ENCODE measurements around the gene NARF.
"Not testable (repeated sequence)": the region's sequence is repeated elsewhere in the genome, so short reads cannot be mapped to it uniquely, and the experiment has no call there.

Gene NARF

DNA sequence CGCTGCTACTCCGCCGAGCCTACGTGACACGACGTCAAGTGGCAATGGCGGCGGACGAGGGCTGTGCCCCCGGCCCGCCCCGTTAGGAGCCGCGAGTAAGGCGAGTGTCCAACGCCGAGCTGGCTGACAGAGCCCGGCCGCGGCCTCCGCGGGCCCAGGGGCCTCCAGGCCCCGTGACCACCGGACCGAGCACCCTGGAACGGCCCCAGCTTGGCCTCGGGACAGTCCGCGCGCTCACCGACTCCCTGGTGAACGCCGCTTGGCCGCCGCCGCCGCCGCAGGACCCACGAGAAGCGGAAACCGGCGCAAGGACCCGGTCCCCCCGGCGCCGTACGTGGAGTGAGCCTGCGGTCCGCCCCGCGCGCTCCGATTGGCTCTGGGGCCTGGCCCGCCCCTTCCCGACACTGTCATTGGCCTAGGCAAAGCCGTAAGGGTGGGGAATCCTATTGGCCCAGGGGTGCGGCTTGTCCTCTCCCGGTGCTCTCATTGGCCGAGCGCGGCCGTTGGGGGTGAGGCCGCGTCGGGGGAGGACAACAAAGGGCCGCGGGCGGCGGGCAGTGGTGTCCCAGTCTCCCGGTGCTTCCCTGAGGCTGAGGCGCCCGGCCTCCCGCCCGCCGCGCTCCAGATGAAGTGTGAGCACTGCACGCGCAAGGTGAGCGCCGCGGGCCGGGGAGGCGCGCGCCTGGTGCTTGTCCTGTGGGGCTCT is at the start of gene NARF:
NARF (plus strand) TSS at position 563 of the 706 bp plus-strand sequence; CDS start at position 626, 63 bp downstream.
- peak; percentile 97 for DNase-seq

DNA sequence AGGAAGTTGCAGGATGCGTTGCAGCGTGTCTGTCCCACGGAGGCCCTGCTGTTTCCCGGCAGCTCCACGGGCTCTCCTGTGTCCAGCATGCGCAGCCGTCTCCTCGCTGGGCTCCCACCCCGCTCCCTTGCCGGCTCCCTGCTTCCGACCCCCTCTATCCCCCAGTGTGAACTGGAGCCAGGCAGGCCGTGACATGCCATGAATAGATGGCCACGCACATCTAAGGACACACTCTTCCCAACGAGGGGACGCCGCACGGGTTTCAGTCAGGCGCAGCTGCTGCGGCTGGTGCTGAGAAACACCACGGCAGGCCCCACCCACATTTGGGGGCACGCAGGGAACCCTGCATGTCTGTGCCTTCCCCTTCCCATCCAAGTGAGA is 49.6 kb upstream of the NARF start:
- DNase-seq, result no peak

DNA sequence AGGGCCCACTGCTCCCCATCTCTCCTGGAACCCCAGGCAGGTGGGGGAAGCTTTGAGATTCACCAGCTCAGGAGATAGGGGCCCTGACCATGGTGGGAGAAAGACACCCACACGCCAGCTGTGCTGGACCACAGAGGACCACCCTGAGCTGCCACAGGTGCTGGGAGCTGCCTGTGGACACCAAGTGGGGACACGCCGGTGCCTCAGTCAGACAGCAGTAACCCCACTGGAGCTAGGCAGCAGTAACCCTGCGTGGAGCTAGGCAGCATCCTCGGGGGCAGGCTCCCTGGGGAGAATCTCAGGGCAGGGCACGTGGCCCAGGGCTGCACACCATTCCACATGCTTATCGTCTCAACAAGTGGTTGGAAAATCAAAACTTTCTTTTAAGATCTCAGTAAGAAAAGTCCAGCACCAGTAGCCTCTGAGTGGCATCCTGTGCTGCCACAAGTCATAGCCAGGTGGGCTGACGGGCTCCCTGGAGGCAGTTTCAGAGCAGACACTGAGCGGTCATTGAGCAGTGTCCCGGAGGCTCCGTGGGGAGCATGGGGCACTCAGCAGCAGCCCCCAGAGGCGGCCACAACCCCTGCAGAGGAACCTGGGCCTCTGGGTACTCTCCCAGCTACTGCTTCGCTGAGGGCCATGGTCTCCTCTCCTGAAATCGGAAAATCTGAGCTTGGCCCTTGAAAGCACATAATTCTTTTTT is 48.4 kb upstream of the NARF start:
- DNase-seq, result no peak

DNA sequence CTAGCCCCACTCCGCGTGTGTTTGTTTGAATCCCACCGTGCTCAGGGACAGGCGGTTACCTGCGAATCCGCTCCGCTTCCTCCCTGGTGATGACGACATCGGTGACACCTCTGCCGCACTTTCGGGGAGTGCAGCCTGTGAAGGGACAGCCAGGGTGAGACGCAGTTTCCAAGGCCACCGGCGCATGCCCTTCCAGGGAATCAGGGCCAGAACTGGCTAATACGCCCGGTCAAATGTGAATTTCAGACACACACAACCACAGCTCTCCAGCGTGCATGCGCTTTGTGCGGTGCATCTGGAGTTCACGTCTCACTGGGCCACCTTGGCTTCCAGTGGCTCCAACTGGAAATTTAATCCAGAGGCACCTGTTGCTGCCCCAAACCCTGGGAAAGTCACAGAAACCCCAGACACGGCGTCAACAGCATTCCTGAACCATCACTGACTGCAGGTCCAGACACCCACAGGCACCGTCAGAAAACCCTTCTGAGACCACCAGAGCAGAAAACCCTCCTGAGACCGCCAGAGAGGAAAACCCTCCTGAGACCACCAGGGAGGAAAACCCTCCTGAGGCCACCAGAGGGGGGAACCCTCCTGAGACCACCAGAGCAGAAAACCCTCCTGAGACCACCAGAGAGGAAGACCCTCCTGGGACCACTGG is 47.0 kb upstream of the NARF start:
- no peak for DNase-seq

DNA sequence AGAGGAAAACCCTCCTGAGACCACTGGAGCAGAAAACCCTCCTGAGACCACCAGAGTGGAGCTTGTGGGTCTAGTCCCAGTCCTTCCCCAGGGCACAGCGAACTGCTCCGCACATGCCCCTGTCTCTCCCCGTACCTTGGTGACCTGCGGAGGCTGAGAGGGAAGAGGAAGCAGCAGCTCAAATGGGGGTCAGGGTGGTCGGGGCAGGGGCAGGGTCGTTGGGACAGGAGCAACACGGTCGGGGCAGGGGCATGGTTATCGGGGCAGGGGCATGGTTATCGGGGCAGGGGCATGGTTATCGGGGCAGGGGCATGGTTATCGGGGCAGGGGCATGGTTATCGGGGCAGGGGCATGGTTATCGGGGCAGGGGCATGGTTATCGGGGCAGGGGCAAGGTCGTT is 46.5 kb upstream of the NARF start:
- DNase-seq, result not testable (repeated sequence)

DNA sequence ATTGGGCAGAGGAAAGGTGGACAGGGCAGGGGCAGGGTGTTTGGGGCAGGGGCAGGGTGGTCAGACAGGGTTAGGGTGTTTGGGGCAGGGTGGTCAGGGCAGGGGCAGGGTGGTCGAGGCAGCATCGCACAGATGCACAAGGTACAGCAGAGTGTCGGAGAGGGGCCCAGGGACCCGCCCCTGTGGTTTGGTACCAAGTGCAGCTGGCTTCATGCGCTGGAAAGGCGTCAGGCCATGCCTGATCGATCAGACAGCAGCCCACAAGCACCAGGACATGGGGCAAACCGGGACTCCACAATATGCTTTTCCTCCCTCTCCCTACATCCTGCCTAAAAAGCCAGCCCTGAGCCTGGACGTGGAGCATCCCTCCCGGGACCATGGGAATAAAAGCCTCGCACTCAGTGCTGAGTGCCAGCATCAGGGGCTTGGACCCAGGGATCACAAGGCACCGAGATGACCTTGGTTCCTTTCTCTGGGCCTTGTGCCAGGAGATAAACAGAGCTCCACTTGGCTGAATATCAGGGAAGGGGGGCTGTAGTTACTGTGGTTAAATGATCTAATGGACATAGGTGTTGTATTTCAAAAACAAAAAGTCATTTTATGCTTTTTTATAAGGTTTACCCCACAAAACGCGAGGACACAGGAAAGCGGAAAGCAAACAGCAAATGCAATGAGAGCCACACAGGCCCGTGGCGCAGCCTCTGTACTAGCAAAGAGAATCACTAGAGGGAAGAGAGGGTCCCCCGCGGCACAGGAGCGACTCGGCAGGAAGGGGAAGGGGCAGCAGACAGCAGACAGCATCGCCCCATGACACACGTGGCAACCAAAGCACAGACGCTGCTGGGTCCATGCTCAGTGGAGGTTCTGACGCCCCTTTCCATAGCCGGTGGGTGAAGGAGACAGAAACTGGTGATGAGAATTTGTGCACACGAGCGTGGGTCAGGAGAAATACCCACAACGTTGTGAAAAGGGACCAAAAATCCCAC is 45.7 kb upstream of the NARF start:
- DNase-seq, result no peak

DNA sequence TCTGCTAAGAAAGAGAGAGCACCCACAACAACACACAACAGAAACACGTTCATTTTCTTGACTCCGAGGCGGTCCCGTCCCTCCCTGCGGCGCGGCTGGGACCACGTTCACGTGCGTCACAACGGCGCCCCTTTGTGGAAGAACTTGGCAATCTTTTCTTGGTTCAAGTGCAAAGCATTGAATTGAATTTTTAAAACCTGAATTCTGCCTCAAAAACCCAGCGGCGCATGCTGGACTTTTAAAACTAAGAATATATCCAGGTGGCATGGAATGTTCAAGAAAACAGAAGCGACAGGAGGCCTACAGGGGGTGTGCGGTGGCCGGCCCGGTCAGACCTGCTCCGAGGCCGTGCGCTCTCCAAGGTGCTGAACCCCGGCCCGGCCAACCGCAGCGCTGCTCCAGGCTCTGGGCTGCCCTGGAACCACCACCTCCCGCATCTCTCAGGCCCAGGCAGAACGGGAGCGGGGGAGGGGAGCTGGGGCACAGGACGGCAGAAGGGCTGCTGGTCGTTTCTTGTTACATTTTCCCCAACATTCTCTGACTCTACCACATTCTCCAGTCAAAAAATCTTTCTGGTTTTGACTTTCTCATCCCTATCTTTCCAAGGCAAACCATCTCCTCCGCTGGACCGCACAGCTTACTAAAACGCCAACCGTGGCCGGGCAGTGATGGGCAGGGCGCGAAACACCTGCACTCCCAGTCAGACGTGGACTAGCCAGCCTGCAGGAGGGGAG is 43.8 kb upstream of the NARF start:
- peak; percentile 76 for DNase-seq

DNA sequence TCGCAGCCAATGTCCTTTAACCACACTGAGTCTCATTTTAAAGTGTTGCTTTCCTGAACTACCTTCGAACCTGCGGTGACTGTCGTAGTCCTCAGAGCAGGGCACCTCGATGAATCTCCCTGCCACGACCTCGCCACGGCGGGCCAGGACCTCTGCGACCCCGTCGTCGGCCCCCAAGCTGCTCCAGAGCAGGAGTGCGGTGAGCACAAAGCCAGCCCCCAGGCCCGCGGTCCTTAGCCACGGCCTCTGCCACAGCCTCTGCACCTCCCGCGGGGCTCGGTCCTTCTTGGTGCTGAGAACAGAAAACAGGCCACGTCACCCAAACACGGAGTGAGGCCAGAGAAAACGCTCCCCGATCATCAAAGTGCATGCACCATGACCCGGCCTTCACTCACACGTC is 43.2 kb upstream of the NARF start:
- DNase-seq, result no peak

DNA sequence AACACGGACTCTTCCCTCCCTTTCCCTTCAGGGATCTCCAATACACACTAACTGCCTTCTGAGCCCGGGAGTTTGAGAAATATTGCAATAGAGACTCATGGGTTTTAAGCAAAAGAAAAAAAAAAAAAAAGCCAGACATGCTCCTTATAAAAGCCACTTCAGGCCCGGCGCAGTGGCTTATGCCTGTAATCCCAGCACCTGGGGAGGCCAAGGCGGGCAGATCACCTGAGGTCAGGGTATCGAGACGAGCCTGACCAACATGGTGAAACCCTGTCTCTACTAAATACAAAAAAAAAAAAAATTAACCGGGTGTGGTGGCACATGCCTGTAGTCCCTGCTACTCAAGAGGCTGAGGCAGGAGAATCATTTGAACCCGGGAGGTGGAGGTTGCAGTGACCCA is 42.8 kb upstream of the NARF start:
- DNase-seq, result no peak

DNA sequence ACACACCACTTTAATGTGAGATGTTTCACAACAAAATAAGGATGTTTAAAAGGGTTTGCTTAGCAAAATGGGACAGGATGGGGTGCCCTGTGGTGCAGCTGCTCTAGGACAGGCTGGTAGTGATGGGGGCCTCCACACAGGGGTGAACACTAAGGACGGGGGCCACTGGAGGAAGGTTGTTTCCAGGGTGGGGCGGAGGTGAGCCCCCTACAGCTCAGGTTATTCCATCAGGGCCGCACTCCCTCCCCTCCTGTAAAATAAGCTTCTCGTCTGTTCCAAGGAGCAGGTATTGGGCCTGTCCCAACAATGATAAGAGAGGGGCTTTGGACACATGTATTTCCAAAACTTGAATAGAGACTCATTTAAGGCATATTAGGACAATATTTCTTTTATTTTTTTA is 42.3 kb upstream of the NARF start:
- DNase-seq, result no peak

DNA sequence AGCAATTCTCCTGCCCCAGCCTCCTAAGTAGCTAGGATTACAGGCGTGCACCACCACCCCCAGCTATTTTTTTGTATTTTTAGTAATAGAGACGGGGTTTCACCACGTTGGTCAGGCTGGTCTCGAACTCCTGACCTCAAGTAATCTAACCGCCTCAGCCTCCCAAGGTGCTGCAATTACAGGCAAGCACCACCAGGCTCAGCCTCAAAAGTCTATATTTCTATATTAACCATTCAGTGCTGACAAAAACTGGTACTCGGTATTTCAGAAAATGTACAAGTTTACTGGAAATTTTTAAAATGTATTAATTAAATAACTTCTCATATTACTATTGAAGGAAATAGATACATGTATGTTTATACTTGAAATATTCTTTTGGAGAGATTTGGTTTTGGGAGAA is 41.8 kb upstream of the NARF start:
- DNase-seq, result no peak

DNA sequence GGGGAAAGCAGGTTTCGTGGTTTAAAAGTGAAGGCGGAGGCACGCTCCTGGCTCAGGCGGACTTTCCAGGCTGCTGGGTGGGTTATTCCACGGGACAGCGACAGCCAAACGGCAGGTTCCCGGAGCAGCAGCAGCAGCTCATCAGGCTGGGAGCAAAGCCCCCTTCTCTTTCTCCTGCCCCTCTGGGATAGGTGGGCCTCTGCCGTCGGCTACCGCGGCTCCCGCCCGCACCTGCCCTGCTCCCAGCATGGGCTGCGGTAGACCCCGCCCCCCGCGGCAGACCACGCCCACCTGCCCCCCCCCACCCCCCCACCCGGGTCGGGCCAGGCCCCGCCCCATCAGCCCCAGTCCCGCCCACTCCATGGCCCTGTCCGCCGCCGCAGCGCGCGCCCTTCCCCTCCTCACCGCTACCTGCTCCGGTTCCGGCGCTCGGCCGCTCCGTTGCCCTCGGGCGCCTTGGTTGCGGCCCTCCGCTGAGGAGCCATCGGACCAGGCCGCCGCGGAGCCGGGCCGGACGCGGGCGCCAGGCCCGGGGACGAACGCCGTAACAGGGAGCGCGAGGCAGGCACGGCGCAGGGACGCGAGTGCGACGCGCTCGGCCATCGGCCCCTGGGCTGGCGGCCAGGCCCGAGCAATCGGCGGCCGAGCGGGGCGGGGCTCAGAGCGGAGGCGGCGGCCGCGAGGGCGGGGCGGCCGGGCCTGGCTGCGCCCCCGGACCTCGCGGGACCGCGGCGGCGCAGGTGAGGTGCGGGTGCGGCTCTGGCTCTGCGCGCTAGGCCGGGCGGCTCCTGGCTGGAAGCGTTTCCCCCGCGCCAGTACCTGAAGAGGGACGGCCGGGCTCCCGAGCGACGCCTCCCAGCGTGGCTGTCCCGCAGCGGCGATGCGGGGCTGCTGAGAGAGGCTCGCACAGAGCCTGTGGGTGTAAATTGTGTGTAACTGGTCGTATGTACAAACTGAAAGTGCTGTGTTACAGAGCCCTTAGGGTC is 40.2 kb upstream of the NARF start, which contains the start of the genes HEXD and OGFOD3:
HEXD (plus strand) TSS at position 347 of the 986 bp plus-strand sequence. CDS start 1,453 bp downstream, outside the sequence.
OGFOD3 (minus strand) TSS at position 586 of the 986 bp plus-strand sequence; CDS start at position 485, 101 bp downstream.
- DNase-seq, result peak; percentile 87

DNA sequence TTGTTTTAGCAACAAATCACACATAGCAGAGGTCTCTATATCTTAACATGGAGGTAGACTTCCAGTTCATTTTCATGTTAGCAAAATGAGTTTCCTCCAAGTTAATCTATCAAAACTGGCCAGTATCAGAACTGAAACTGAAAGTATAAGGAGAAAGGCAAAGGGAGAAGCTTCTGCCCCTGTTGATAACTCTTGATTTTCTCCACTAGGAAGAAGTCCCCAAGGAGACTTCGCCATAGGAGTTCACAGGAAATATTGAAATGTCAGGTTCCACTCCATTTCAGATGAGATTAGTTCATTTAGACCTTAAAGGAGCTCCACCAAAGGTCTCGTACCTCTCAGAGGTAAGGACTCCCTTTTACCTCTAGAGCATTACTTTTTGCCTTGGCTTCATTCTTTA is 39.0 kb upstream of the NARF start:
- peak; percentile 32 for DNase-seq

DNA sequence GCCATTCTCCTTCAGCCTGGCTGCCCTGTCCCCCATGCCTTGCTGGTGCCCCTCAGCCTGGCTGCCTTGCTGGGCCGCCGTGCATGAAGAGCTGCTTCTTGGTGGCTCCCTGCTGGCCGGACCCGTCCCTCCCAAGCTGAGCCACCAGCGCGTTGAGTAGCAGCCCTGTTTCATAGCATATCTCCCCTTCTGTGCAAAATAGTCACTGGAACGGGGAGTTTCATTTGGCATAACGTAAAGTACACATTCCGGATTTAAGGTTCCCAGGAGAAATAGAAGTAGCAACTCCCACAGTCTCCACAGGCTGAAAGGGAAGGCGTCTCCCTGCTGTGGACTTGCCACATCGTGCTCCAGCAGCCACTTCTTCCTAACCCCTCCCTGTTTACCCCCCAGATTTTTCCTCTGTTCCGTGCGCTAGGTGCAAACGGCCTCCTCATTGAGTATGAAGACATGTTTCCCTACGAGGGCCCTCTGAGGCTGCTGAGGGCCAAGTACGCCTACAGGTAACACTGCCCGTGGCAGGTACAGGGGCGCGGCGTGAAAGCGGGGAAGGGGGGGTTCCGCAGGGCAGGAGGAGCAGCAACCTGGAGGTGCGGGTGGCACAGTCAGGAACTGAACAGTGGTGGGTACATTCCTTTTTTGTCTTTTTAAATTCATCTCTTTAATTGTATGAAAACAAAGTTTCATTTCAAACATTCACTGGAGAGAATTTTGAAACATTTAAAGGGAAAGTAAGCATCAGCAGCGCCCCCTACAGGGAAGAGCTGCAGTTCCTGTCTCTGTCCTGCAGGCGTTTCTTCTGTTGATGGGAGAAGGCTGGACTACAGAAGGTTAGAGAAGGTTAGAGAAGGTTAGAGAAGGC is 34.3 kb upstream of the NARF start:
- peak; percentile 64 for DNase-seq

DNA sequence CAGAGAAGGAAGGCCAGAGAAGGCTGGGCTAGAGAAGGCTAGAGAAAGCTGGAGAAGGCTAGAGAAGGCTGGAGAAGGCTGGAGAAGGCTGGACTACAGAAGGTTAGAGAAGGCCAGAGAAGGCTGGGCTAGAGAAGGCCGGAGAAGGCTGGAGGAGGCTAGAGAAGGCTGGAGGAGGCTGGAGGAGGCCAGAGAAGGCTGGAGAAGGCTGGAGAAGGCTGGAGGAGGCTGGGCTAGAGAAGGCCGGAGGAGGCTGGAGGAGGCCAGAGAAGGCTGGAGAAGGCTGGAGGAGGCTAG is 33.7 kb upstream of the NARF start:
- DNase-seq, result no peak

DNA sequence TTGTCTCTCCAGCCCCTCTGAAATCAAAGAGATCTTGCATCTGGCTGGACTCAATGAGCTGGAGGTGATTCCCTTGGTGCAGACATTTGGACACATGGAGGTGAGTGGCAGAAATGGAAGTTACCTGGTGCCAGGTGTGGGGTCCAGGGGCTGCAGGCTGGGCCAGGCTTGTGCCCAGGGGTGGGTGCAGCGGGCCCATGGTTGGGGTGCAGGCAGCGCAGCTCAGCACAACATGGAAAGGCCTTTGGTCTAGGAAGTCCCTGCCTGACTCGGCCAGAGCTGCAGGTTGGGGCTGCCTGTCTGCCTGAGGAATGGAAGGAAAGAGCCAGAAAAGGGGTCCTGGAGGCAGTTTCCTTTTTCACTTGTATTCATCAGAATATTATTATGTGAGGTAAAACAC is 30.0 kb upstream of the NARF start:
- DNase-seq, result no peak

DNA sequence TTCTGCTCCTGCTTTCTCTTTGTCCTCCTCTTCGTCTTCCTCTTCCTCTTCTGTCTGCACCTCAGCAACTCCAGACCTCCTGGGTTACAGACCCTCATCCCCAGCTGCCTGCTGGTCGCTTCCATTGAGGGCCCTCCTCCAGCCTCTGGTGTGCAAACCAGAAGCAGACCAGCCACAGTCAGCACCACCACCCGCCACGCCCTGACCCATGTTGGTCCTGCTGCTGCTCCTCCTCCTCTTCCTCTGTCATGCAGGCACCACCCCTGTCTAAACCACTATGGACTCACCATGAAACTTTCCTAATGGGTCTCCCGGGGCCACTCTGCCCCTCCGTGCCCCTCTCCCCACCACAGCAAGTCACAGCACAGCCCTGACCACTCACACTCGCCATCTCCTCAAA is 28.7 kb upstream of the NARF start:
- no peak for DNase-seq

DNA sequence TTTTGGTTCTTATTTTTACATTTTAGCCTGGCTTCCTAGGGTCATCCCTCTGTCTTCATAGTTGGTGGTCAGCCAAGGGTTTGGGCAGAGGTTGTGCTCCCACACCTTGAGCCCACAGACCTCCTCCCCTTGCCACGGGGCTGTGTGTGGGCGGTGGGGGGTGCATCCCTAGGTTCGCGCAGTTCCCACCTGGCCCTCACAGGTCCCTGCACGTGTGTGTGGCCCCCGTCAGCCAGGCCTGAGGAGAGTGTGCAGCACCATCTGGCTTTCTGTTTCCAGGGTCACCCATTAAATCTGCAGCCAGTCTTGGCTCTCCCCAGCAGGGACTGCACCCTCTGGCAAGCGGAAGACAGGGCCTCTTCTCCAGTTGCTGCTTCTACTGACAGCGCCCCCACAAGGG is 26.5 kb upstream of the NARF start:
- no peak for DNase-seq

DNA sequence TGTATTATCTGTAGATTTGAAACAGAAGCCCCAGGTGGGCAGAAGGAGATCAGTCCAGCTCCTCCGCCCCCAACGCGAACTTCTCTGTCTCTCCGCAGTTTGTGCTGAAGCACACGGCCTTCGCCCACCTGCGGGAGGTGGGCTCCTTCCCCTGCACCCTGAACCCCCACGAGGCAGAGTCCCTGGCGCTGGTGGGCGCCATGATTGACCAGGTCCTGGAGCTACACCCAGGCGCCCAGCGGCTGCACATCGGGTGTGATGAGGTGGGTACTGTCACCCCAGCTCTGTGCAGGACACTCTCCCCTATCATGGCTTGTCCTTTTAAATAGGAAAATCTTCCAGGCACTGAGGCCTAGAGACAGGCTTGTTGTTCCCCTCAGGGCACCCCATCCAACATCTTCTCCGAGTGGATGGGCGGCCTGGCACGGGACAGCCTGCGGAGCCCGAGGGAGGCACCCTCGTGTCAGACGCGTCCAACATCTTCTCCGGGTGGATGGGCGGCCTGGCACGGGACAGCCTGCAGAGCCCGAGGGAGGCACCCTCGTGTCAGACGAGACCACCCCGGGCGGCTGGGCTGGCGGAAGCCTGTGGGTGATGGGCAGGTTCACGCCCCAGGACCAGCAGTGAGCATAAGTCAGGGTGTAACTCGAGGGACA is 24.9 kb upstream of the NARF start:
- no peak for DNase-seq
